BE2C (cell line): Measurements from ENCODE around the gene TMEM132D.

Experiments
- DNase-seq: peaks from one replicate; pipeline ENCODE4 v3.0.0-alpha.2; 2020
- H3K27me3 ChIP-seq: fragments of 250-450 bp; sonication (Bioruptor Pico); 2 replicates; pipeline ENCODE4 v1.5.1; 2020; ENCODE audit warnings: mild to moderate bottlenecking
- H3K36me3 ChIP-seq: fragments of 250-450 bp; sonication (Bioruptor Pico); 2 replicates; pipeline ENCODE4 v1.5.1; 2020; ENCODE audit warnings: mild to moderate bottlenecking
- H3K4me1 ChIP-seq: fragments of 250-450 bp; sonication (Bioruptor Pico); 2 replicates; pipeline ENCODE4 v1.5.1; 2020
- H3K4me3 ChIP-seq: 2 replicates; pipeline ENCODE4 v1.5.1; 2011; ENCODE audit warnings: low read depth, low read length
- H3K9me3 ChIP-seq: fragments of 250-450 bp; sonication (Bioruptor Pico); 2 replicates; pipeline ENCODE4 v1.5.1; 2020
- TF ChIP-seq, protein P1 (sequence below): IDR thresholded peaks from 2 replicates; pipeline ENCODE4 v1.5.1; 2012; ENCODE audit warnings: mild to moderate bottlenecking, low read depth, low read length

The TMEM132D gene

DNA sequence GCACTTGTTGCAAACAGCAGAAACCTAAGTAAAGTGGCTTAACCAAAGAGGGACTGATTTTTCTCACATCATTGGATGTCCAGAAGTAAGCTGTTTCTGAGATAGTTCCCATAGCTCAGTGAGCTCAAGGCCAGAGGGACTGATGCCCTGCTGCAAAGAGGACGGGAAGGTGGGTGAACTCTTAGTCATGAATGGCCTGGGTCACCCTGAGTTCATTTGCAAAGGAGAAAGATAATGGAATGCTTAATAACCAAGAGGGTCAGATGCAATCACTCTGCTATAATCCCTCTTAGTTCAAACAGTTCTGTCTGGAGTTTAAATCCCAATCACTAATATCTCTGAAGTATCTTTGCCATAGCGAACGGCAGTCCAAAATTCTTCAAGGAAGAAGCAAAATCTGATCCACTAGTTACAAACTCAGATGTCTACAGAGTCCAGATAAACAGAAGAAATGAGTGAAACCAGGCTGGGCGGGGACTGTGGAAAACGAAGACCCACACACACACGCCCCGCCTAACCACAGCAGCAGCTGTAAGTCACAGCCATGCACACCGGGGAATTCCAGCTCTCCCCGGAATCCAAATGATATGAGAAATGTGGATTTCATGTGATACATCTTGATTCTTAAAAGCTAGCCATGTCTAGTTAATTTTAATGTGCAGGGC lies 289.5 kb downstream of the TMEM132D start:
- no peak for DNase-seq
- Histone ChIP-seq H3K36me3 (no peaks in the 10 kb centered on the region), H3K4me3 (no peak overlapping the region), H3K9me3 (no peaks in the 10 kb centered on the region), H3K27me3 (no peaks in the 10 kb centered on the region), H3K4me1 (no peaks in the 10 kb centered on the region)
- TF ChIP-seq, protein P1, sequence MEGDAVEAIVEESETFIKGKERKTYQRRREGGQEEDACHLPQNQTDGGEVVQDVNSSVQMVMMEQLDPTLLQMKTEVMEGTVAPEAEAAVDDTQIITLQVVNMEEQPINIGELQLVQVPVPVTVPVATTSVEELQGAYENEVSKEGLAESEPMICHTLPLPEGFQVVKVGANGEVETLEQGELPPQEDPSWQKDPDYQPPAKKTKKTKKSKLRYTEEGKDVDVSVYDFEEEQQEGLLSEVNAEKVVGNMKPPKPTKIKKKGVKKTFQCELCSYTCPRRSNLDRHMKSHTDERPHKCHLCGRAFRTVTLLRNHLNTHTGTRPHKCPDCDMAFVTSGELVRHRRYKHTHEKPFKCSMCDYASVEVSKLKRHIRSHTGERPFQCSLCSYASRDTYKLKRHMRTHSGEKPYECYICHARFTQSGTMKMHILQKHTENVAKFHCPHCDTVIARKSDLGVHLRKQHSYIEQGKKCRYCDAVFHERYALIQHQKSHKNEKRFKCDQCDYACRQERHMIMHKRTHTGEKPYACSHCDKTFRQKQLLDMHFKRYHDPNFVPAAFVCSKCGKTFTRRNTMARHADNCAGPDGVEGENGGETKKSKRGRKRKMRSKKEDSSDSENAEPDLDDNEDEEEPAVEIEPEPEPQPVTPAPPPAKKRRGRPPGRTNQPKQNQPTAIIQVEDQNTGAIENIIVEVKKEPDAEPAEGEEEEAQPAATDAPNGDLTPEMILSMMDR, result no peak

DNA sequence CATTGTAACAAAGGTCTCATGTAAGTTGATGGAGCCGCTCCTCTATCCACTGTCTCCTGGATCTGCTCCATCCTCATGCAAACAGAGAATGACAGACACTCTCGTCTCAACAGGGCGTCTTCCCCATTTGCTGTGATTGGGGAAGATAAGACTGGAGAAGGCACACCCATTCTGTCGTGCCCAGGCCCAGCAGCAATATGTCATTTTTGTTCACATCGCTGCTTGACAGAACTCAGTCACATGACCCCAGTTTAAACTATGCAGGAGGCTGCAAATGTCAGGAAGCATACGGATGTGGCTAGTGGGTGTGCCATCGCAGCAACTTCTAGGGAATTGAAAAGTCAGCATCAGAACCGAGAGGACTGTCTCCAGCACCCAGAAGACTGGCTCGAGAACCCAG lies 290.5 kb downstream of the TMEM132D start:
- TF ChIP-seq, protein P1, result no peak

DNA sequence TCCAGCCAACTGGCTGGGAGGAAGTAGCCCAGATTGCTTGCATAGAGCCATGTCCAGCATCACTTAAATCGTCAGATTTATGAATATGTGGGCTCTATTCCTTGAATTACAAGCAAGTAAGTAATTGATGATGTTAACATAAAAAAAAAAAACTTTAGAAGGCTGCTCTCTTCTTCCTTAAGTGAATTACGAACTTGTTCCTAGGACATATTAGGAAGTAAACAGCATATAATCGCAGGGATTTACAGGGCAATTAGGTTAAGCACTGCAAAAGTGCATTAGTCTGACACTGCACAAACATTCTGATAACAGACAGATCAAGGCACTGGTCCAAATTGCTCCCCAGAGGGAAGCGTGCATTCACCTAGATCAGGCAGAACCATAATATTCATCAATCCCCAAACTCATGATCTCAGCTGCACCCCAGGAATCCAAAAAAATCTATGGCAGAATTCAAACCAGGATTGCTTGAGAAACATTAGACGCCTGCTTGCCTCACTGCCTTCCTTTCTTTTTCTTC lies 293.2 kb downstream of the TMEM132D start:
- H3K9me3 ChIP-seq, result no peaks in the 10 kb centered on the region
- TF ChIP-seq, protein P1, result no peak
- no peaks in the 10 kb centered on the region for H3K4me1 ChIP-seq
- no peaks in the 10 kb centered on the region for H3K27me3 ChIP-seq
- H3K36me3 ChIP-seq, result no peaks in the 10 kb centered on the region
- no peak for DNase-seq
- no peak overlapping the region for H3K4me3 ChIP-seq

More for the DNA sequence above, 290.5 kb downstream of the TMEM132D start:
- no peaks in the 10 kb centered on the region for H3K4me1 ChIP-seq
- H3K9me3 ChIP-seq, result no peaks in the 10 kb centered on the region
- no peak for DNase-seq
- no peaks in the 10 kb centered on the region for H3K36me3 ChIP-seq
- H3K27me3 ChIP-seq, result no peaks in the 10 kb centered on the region
- no peak overlapping the region for H3K4me3 ChIP-seq

- DNase-seq, result no peak
- Histone ChIP-seq H3K9me3 (no peaks in the 10 kb centered on the region), H3K27me3 (no peaks in the 10 kb centered on the region), H3K4me3 (no peak overlapping the region), H3K36me3 (no peaks in the 10 kb centered on the region), H3K4me1 (no peaks in the 10 kb centered on the region)
- TF ChIP-seq, protein P1, result no peak
Observed at GRCh38 chr12:129607756-129608155, 296.1 kb downstream of the TMEM132D start.

DNA sequence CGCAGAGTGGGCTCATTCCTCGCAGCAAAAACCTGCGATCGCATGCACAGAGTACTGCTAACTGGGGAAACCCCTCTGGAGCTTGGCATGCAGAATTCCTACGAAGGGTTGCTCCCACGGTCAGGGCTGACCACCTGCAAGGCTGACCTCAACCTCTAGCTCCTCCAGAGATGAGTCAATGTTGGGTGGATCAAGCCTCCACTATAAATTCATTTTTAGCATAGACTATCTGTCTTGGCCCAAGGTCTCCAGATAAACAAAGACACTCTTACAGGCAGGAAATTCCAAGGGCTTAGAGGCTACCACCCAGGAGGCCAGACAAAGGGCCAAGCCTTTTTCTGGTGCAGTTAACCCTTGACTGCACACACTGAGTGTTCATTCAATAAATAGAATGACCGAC lies 296.5 kb downstream of the TMEM132D start:
- Histone ChIP-seq H3K27me3 (no peaks in the 10 kb centered on the region), H3K9me3 (no peaks in the 10 kb centered on the region), H3K4me3 (no peak overlapping the region), H3K4me1 (no peaks in the 10 kb centered on the region), H3K36me3 (no peaks in the 10 kb centered on the region)
- TF ChIP-seq, protein P1, result no peak
- no peak for DNase-seq

DNA sequence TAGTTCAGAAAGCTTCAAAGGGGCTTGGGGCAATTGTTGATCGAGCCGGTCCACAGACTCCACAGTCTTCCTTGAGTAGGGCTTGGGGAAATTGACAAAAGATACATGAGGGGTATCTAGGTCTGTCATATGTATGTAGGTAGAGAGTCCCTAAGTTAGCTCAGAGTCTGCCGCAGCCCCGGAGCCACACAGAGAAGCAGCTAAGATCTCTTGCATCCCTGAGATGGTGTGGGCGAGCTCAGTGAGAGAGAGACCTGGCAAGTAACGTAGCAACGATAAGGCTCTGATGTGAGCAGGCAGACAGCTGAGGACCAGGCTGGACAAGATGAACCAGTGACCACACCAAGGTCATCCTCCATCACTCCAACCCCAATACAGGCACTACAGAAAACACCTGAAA lies 297.6 kb downstream of the TMEM132D start:
- H3K9me3 ChIP-seq, result no peaks in the 10 kb centered on the region
- H3K4me1 ChIP-seq, result no peaks in the 10 kb centered on the region
- H3K36me3 ChIP-seq, result no peaks in the 10 kb centered on the region
- TF ChIP-seq, protein P1, result no peak
- no peak for DNase-seq
- H3K27me3 ChIP-seq, result no peaks in the 10 kb centered on the region
- no peak overlapping the region for H3K4me3 ChIP-seq
